ENCODE data around the gene TRHDE.
"Not testable (repeated sequence)": the region's sequence is repeated elsewhere in the genome, so short reads cannot be mapped to it uniquely, and the experiment has no call there.

Gene TRHDE

GRCh38 chr12:72618764-72619163, 346.6 kb downstream of the TRHDE start:
- no peak for DNase-seq (ENCODE audit: low spot score)

GRCh38 chr12:72622556-72622955, 350.4 kb downstream of the TRHDE start:
- DNase-seq (ENCODE audit: low spot score), result no peak

- DNase-seq (ENCODE audit: low spot score), result no peak
These were observed 359.9 kb downstream of the TRHDE start for GRCh38 chr12:72631926-72632685.

GRCh38 chr12:72642706-72643105, 370.5 kb downstream of the TRHDE start:
- no peak for DNase-seq (ENCODE audit: low spot score)

- DNase-seq (ENCODE audit: low spot score), result no peak
These were observed 375.0 kb downstream of the TRHDE start for GRCh38 chr12:72647139-72647538.

- DNase-seq (ENCODE audit: low spot score), result no peak
These were observed 386.4 kb downstream of the TRHDE start for GRCh38 chr12:72658615-72659014.

GRCh38 chr12:72660174-72660573, 388.0 kb downstream of the TRHDE start:
- DNase-seq (ENCODE audit: low spot score), result not testable (repeated sequence)

GRCh38 chr12:72673853-72674252, 401.7 kb downstream of the TRHDE start:
- DNase-seq (ENCODE audit: low spot score), result no peak

- no peak for DNase-seq (ENCODE audit: low spot score)
These were observed 404.4 kb downstream of the TRHDE start for GRCh38 chr12:72676556-72676955.

GRCh38 chr12:72677139-72677538, 405.0 kb downstream of the TRHDE start:
- no peak for DNase-seq (ENCODE audit: low spot score)

- DNase-seq (ENCODE audit: low spot score), result no peak
These were observed 405.7 kb downstream of the TRHDE start for GRCh38 chr12:72677846-72678245.

- no peak for DNase-seq (ENCODE audit: low spot score)
These were observed 407.1 kb downstream of the TRHDE start for GRCh38 chr12:72679147-72679757.

- no peak for DNase-seq (ENCODE audit: low spot score)
These were observed 408.9 kb downstream of the TRHDE start for GRCh38 chr12:72681028-72681427.

- no peak for DNase-seq (ENCODE audit: low spot score)
These were observed 412.3 kb downstream of the TRHDE start for GRCh38 chr12:72684491-72684890.

- no peak for DNase-seq (ENCODE audit: low spot score)
These were observed 420.2 kb downstream of the TRHDE start for GRCh38 chr12:72692338-72692737.

GRCh38 chr12:72694193-72694592, 422.0 kb downstream of the TRHDE start:
- no peak for DNase-seq (ENCODE audit: low spot score)

GRCh38 chr12:72699362-72699761, 427.2 kb downstream of the TRHDE start:
- no peak for DNase-seq (ENCODE audit: low spot score)

GRCh38 chr12:72712025-72712424, 439.9 kb downstream of the TRHDE start:
- DNase-seq (ENCODE audit: low spot score), result not testable (repeated sequence)

GRCh38 chr12:72716221-72716620, 444.1 kb downstream of the TRHDE start:
- DNase-seq (ENCODE audit: low spot score), result no peak

GRCh38 chr12:72717036-72717435, 444.9 kb downstream of the TRHDE start:
- no peak for DNase-seq (ENCODE audit: low spot score)
